H1 (cell line): Measurements from ENCODE around the gene IL17RE. TPM values are rescaled to one million over a fixed set of nuclear protein-coding genes. Genes with fewer than 3 reads are reported as not detected.

ENCODE experiments used
- CTCF ChIA-PET: fragments of 300-600 bp; sonication (Branson Sonifier 250); formaldehyde crosslinking; loops from one replicate; lab custom pipeline; 2021; ENCODE audit not compliant: partially characterized antibody; lab: Charles Lee
- POLR2A ChIA-PET: fragments of 300-600 bp; sonication (Branson Sonifier 250); formaldehyde crosslinking; loops from one replicate; lab custom pipeline; 2021; ENCODE audit warnings: inconsistent platforms; ENCODE audit not compliant: partially characterized antibody; lab: Charles Lee
- DNase-seq, 2 experiments: peaks; one replicate each; pipeline versions ENCODE4 v3.0.0 to v3.0.0-alpha.2; 2010 to 2022; ENCODE audit warnings: low spot score in 2 of 2, low read depth in 1 of 2, mixed read lengths in 1 of 2
- FAIRE-seq: peaks from 2 replicates; lab custom pipeline; 2011; peaks lifted over from hg19 to GRCh38; lab: Jason Lieb, UNC
- H2AFZ ChIP-seq: 2 replicates; pipeline ENCODE4 v1.8.1; 2012; ENCODE audit warnings: low read length, inconsistent platforms
- H2AK5ac ChIP-seq: 2 replicates; pipeline ENCODE4 v1.6.1; 2013; ENCODE audit warnings: low read depth, low read length
- H2BK120ac ChIP-seq: replicated peaks from 2 replicates; pipeline ENCODE3; 2013; ENCODE audit warnings: low read depth, low read length, inconsistent platforms
- H2BK12ac ChIP-seq: 2 replicates; pipeline ENCODE4 v1.6.1; 2013; ENCODE audit warnings: low read depth, low read length
- H2BK15ac ChIP-seq: 2 replicates; pipeline ENCODE4 v1.6.1; 2013; ENCODE audit warnings: low read length
- H2BK20ac ChIP-seq: 2 replicates; pipeline ENCODE4 v1.6.1; 2013; ENCODE audit warnings: low read length
- H2BK5ac ChIP-seq: 2 replicates; pipeline ENCODE4 v1.6.1; 2013; ENCODE audit warnings: low read depth, low read length
- H3K14ac ChIP-seq: 2 replicates; pipeline ENCODE4 v1.6.1; 2013; ENCODE audit warnings: inconsistent platforms; ENCODE audit not compliant: insufficient read length
- H3K18ac ChIP-seq: 2 replicates; pipeline ENCODE4 v1.6.1; 2013; ENCODE audit warnings: low read length; ENCODE audit errors: extremely low read depth
- H3K23ac ChIP-seq: 2 replicates; pipeline ENCODE4 v1.6.1; 2013; ENCODE audit warnings: inconsistent platforms; ENCODE audit not compliant: insufficient read length
- H3K23me2 ChIP-seq: 2 replicates; pipeline ENCODE4 v1.6.1; 2013; ENCODE audit warnings: low read depth, low read length
- H3K27ac ChIP-seq: 2 replicates; pipeline ENCODE4 v1.6.1; 2011; ENCODE audit warnings: low read depth, low read length, inconsistent platforms
- H3K27me3 ChIP-seq, 4 experiments: replicated peaks in 1 of 4; 1 replicate in 1 of 4; 2 replicates in 3 of 4; pipeline versions ENCODE4 v1.6.1 to v1.8.1; 2011 to 2013; ENCODE audit warnings: low read length in 3 of 4, mild to moderate bottlenecking in 3 of 4, inconsistent platforms in 2 of 4, mixed read lengths in 2 of 4, moderate library complexity in 1 of 4; ENCODE audit not compliant: control insufficient read depth in 3 of 4, insufficient read depth in 3 of 4; ENCODE audit errors: extremely low read depth in 1 of 4
- H3K36me3 ChIP-seq, 4 experiments: 2 replicates each; pipeline versions ENCODE4 v1.6.1 to v1.8.1; 2011 to 2013; ENCODE audit warnings: mild to moderate bottlenecking in 4 of 4, low read length in 3 of 4, moderate library complexity in 2 of 4, control low read depth in 1 of 4, inconsistent platforms in 1 of 4; ENCODE audit not compliant: insufficient read depth in 4 of 4, control insufficient read depth in 2 of 4
- H3K4ac ChIP-seq: replicated peaks from 2 replicates; pipeline ENCODE3; 2013; ENCODE audit warnings: low read length, low read depth, mixed read lengths, inconsistent platforms; ENCODE audit not compliant: insufficient read length
- H3K4me1 ChIP-seq, 4 experiments: replicated peaks in 1 of 4; 1 replicate in 1 of 4; 2 replicates in 3 of 4; pipeline versions ENCODE4 v1.6.1 to v1.8.1; 2011 to 2013; ENCODE audit warnings: low read length in 3 of 4, inconsistent platforms in 2 of 4, mixed read lengths in 1 of 4; ENCODE audit not compliant: insufficient read depth in 4 of 4, control insufficient read depth in 3 of 4
- H3K4me2 ChIP-seq, 2 experiments: 2 replicates each; pipeline versions ENCODE4 v1.6.1 to v1.8.1; 2011 to 2013; ENCODE audit warnings: low read depth in 2 of 2, low read length in 2 of 2, control low read depth in 1 of 2, inconsistent platforms in 1 of 2, mild to moderate bottlenecking in 1 of 2; ENCODE audit not compliant: insufficient read depth in 1 of 2
- H3K4me3 ChIP-seq, 4 experiments: fragments of 200-600, 300-600 bp in 1 of 4; sonication (generic), shearing (Covaris generic), sonication (Bioruptor Twin) in 1 of 4; 2 replicates each; pipeline versions ENCODE4 v1.5.1 to v1.8.1; 2011 to 2016; ENCODE audit warnings: low read length in 4 of 4, low read depth in 3 of 4, control low read depth in 2 of 4, inconsistent platforms in 2 of 4, mild to moderate bottlenecking in 2 of 4, mixed read lengths in 1 of 4, moderate library complexity in 1 of 4; ENCODE audit not compliant: insufficient read depth in 2 of 4; ENCODE audit errors: extremely low read depth in 1 of 4
- H3K56ac ChIP-seq: replicated peaks from 2 replicates; pipeline ENCODE3; 2013; ENCODE audit warnings: low read depth, mild to moderate bottlenecking, mixed read lengths, low read length, inconsistent platforms; ENCODE audit not compliant: insufficient read length
- H3K79me1 ChIP-seq: 2 replicates; pipeline ENCODE4 v1.6.1; 2013; ENCODE audit warnings: low read depth, low read length, control low read depth
- H3K79me2 ChIP-seq, 2 experiments: 2 replicates each; pipeline versions ENCODE4 v1.6.1 to v1.8.1; 2012 to 2013; ENCODE audit warnings: low read length in 2 of 2, mild to moderate bottlenecking in 2 of 2, inconsistent platforms in 1 of 2; ENCODE audit not compliant: insufficient read depth in 2 of 2, control insufficient read depth in 1 of 2
- H3K9ac ChIP-seq, 4 experiments: replicated peaks in 1 of 4; 1 replicate in 1 of 4; 2 replicates in 3 of 4; pipeline versions ENCODE4 v1.6.1 to v1.8.1; 2011 to 2013; ENCODE audit warnings: low read depth in 3 of 4, low read length in 3 of 4, control low read depth in 2 of 4, mild to moderate bottlenecking in 2 of 4, moderate library complexity in 2 of 4, inconsistent platforms in 1 of 4; ENCODE audit errors: extremely low read depth in 1 of 4
- H3K9me3 ChIP-seq, 2 experiments: 2 replicates each; pipeline versions ENCODE4 v1.6.1 to v1.8.1; 2012 to 2013; ENCODE audit warnings: mild to moderate bottlenecking in 2 of 2, moderate library complexity in 2 of 2, control low read depth in 1 of 2, inconsistent platforms in 1 of 2, low read depth in 1 of 2, low read length in 1 of 2, mixed read lengths in 1 of 2; ENCODE audit not compliant: insufficient read depth in 2 of 2
- H4K20me1 ChIP-seq, 2 experiments: replicated peaks in 1 of 2; 2 replicates each; pipeline versions ENCODE3 to v1.8.1; 2011 to 2013; ENCODE audit warnings: inconsistent platforms in 2 of 2, low read length in 2 of 2, mild to moderate bottlenecking in 1 of 2; ENCODE audit not compliant: insufficient read depth in 2 of 2, control insufficient read depth in 1 of 2
- H4K5ac ChIP-seq: 2 replicates; pipeline ENCODE4 v1.6.1; 2013; ENCODE audit warnings: low read length, low read depth, mixed read lengths, inconsistent platforms; ENCODE audit not compliant: insufficient read length
- H4K8ac ChIP-seq: 2 replicates; pipeline ENCODE4 v1.8.0; 2013; ENCODE audit warnings: mild to moderate bottlenecking, moderate library complexity, low read length, inconsistent platforms; ENCODE audit not compliant: insufficient read depth; ENCODE audit errors: extremely low read depth
- H4K91ac ChIP-seq: replicated peaks from 2 replicates; pipeline ENCODE3; 2013; ENCODE audit warnings: low read length, mixed read lengths, inconsistent platforms; ENCODE audit not compliant: insufficient read length
- EP300 ChIP-seq, 2 experiments: IDR thresholded peaks; 1 replicate in 1 of 2; 2 replicates in 1 of 2; pipeline ENCODE4 v1.6.1; 2011 to 2012; ENCODE audit warnings: low read depth in 2 of 2, low read length in 2 of 2, mild to moderate bottlenecking in 2 of 2, borderline replicate concordance in 1 of 2, inconsistent platforms in 1 of 2, moderate library complexity in 1 of 2
- POLR2A ChIP-seq, 2 experiments: IDR thresholded peaks; 1 replicate in 1 of 2; 2 replicates in 1 of 2; pipeline ENCODE4 v1.6.1; 2011; ENCODE audit warnings: low read depth in 2 of 2, low read length in 2 of 2, mild to moderate bottlenecking in 2 of 2; ENCODE audit errors: control extremely low read depth in 1 of 2
- POLR2AphosphoS5 ChIP-seq: IDR thresholded peaks from 2 replicates; pipeline ENCODE4 v1.6.1; 2011; ENCODE audit warnings: low read depth, low read length
- WGBS, 2 experiments: shearing (Covaris generic) in 1 of 2; methylation state at CpG; one replicate each; pipeline versions ENCODE4 v1.1.6 to v1.1.7; 2013 to 2015; ENCODE audit warnings: low lambda C conversion rate in 2 of 2, mixed read lengths in 2 of 2, inconsistent platforms in 1 of 2, low coverage in 1 of 2, missing lambda C conversion rate in 1 of 2; ENCODE audit not compliant: insufficient replicate concordance in 2 of 2, insufficient coverage in 1 of 2, insufficient read length in 1 of 2; ENCODE audit errors: extremely low coverage in 1 of 2, missing lambda C conversion rate in 1 of 2; 5-methylcytosine and 5-hydroxymethylcytosine counted together
- polyA plus RNA-seq, 7 experiments: library from polyadenylated mRNA; depleted of rRNA in 3 of 7; stranded (reverse) in 5 of 7; unstranded in 2 of 7; fragments of >200 nt in 5 of 7; fragments of 200-250 nt in 2 of 7; gene quantifications; 1 replicate in 5 of 7; 2 replicates in 1 of 7; 4 replicates in 1 of 7; pipeline versions ENCODE4 v1.2.1 to v1.2.3, GENCODE V29; 2011 to 2013; ENCODE audit warnings: missing spikeins in 2 of 7, mixed read lengths in 2 of 7
- total RNA-seq: library from RNA; stranded (reverse); fragmentation: NEBNext Ultra II Directional; extraction: Animal tissue kit (Norgen Biotek cat#: 25700); gene quantifications from 2 replicates; pipeline ENCODE4 v1.2.1, GENCODE V29; 2021
- TF ChIP-seq, protein P1 (sequence below): IDR thresholded peaks from 2 replicates; pipeline ENCODE4 v1.6.1; 2012; ENCODE audit warnings: inconsistent platforms

Gene IL17RE
- total and polyA plus RNA-seq, 2 of the 8 experiments (the other 6 are each of a cell fraction or from before 2014, with no cell fraction given), result 3.4 to 4.9 TPM

DNA sequence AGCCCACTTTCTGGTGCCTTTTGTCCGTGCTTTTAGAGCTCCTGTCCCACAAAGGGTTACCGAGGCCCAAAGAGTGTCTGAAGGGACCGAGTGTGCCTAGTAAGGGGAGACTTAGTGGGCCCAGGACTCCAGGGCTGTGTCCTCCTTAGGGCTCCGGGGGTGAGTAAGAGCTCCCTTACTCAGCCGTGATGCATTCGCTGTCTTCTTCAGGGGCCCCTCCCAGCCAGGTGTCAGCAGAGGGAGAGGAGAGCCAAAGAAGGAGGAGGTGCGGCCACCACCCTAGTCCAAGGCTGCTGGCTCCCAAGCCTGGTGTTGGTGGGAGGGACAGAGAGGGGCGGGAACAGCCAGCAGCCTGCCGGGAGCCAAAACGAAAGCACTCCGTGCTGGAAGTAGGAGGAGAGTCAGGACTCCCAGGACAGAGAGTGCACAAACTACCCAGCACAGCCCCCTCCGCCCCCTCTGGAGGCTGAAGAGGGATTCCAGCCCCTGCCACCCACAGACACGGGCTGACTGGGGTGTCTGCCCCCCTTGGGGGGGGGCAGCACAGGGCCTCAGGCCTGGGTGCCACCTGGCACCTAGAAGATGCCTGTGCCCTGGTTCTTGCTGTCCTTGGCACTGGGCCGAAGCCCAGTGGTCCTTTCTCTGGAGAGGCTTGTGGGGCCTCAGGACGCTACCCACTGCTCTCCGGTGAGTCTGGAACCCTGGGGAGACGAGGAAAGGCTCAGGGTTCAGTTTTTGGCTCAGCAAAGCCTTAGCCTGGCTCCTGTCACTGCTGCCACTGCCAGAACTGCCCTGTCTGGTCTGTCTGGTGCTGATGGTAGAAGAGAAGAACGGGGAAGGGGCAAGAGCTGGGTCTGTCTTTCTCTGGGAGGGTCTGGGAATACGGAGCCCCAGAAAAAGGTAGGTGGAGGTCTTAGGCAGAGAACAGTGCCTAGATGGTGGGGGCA is 14.4 kb downstream of the IL17RE start, which contains the start of gene IL17RC:
Gene IL17RC, plus strand, starts transcription at position 365 of the 947 bp plus-strand sequence. Its CDS starts 218 bp downstream, at position 583.
- no peak within 1 kb of the TSS for H3K23ac ChIP-seq
- H3K9me3 ChIP-seq, result peaks cover 0 to 4% of the 10 kb centered on the region in 2 experiments; a peak in 2 of 4 replicates
- no peak within 1 kb of the TSS for H3K56ac ChIP-seq
- H2AFZ ChIP-seq, result no peak within 1 kb of the TSS
- no peak within 1 kb of the TSS for H4K91ac ChIP-seq
- POLR2A ChIA-PET, result interaction anchor here (0.7 to 5.5 kb wide), 12 partner anchors 9 to 32 kb away, joined by 3 to 43 read pairs (median 5); partner anchors contain the start of genes CRELD1, IL17RE and JAGN1
- peak within 1 kb of the TSS; percentile 77; the same call in 1 of the 2 replicates for H2AK5ac ChIP-seq
- H3K18ac ChIP-seq, result peak within 1 kb of the TSS; percentile 88
- FAIRE-seq (no peak), DNase-seq (peak; percentile 70 to 81)
- H2BK5ac ChIP-seq, result no peak within 1 kb of the TSS
- no peaks in the 10 kb centered on the region for H3K36me3 ChIP-seq
- H2BK12ac ChIP-seq, result no peak within 1 kb of the TSS; the same call in 1 of the 2 replicates
- H4K8ac ChIP-seq, result peak within 1 kb of the TSS; percentile 28
- no peak within 1 kb of the TSS for H2BK120ac ChIP-seq
- peak within 1 kb of the TSS; percentile 74 to 84 for H3K4me2 ChIP-seq
- H3K79me1 ChIP-seq, result no peaks in the 10 kb centered on the region
- peak within 1 kb of the TSS; percentile 49 for H2BK15ac ChIP-seq
- CTCF ChIA-PET, result interaction anchor here (0.9 to 9.1 kb wide), 10 partner anchors 12 to 98 kb away, joined by 3 to 76 read pairs (median 3); partner anchors contain the start of genes CRELD1 and IL17RE
- peaks cover 0 to 18% (median 10%) of the 10 kb centered on the region in 4 experiments; a peak in 5 of 7 replicates for H3K27me3 ChIP-seq
- peaks cover 0 to 20% (median 17%) of the 10 kb centered on the region in 4 experiments; a peak in 6 of 7 replicates for H3K4me1 ChIP-seq
- peak within 1 kb of the TSS; percentile 58 for H3K4ac ChIP-seq
- H3K23me2 ChIP-seq, result peaks cover 10% of the 10 kb centered on the region; the same call in 1 of the 2 replicates
- peak within 1 kb of the TSS; percentile 46 to 72 (median 48) for H3K4me3 ChIP-seq
- 31% methylated on average over 19 of the region's 19 CpGs; no CpG with 5 or more reads in 1 of the 2 experiments for WGBS, 2 experiments
- no peak within 1 kb of the TSS for H3K27ac ChIP-seq
- H4K20me1 ChIP-seq, result no peaks in the 10 kb centered on the region
- H4K5ac ChIP-seq, result no peak within 1 kb of the TSS
- H3K79me2 ChIP-seq, result no peaks in the 10 kb centered on the region
- H2BK20ac ChIP-seq, result no peak within 1 kb of the TSS
- no peak within 1 kb of the TSS for H3K14ac ChIP-seq
- no peak for TF ChIP-seq POLR2AphosphoS5
- peak in 1 of 2 experiments; percentile 71; a peak in 1 of 3 replicates for TF ChIP-seq EP300 (IDR thresholded peaks at IDR 0.05; ENCODE audit: borderline replicate concordance in 1 of 2, low read depth in 2 of 2, low read length in 2 of 2)
- TF ChIP-seq, protein P1, sequence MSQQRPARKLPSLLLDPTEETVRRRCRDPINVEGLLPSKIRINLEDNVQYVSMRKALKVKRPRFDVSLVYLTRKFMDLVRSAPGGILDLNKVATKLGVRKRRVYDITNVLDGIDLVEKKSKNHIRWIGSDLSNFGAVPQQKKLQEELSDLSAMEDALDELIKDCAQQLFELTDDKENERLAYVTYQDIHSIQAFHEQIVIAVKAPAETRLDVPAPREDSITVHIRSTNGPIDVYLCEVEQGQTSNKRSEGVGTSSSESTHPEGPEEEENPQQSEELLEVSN, result peak; percentile 58
- 0 out of 3 replicates have a peak, but pooled peaks of 1 of the 2 experiments have one; percentile 20 for TF ChIP-seq POLR2A (IDR thresholded peaks at IDR 0.05; ENCODE audit: control extremely low read depth in 1 of 2, low read depth in 2 of 2, low read length in 2 of 2)
- peak within 1 kb of the TSS in 1 of 4 experiments; percentile 24; a peak in 2 of 7 replicates for H3K9ac ChIP-seq
